Astrocyte of the cerebellum (primary cell): ENCODE measurements around the gene C22orf39.

ENCODE experiments used
- DNase-seq: peaks from one replicate; pipeline ENCODE4 v3.0.0-alpha.2; 2011; ENCODE audit warnings: low read depth
- H3K4me3 ChIP-seq: 2 replicates; pipeline ENCODE4 v1.5.1; 2011; ENCODE audit warnings: mild to moderate bottlenecking, low read depth, low read length, moderate library complexity
- in situ Hi-C: cut with HindIII; loops from 2 replicates; pipeline ENCODE4 v1.10.0; 2017; ENCODE audit warnings: low sequenced_read_pairs
- TF ChIP-seq, protein P1 (sequence below): IDR thresholded peaks from 2 replicates; pipeline ENCODE4 v1.5.1; 2012; ENCODE audit warnings: low read length, low read depth, moderate library complexity, mild to moderate bottlenecking; ENCODE audit errors: missing control alignments

Gene C22orf39

DNA sequence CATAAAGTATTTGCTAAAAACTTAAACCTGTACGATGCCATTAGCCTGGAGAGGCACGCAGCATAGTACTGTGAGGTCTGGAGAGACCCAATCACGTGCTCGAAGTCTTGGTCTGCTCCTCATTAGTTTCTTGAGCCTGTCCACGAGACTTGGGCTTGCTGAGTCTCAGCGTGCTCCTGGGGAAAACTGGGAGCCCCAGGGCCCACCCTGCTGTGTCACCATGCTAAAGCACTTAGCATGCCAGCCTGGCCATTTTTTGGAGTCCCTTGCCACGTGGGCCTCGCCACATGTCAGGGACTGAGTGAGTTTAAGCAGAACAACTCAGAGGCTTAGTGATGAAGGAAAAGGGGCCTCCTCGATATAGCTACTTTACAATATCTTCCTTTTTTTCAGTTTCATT, 34.8 kb upstream of the C22orf39 start:
- H3K4me3 ChIP-seq = no peak overlapping the region
- TF ChIP-seq, protein P1, sequence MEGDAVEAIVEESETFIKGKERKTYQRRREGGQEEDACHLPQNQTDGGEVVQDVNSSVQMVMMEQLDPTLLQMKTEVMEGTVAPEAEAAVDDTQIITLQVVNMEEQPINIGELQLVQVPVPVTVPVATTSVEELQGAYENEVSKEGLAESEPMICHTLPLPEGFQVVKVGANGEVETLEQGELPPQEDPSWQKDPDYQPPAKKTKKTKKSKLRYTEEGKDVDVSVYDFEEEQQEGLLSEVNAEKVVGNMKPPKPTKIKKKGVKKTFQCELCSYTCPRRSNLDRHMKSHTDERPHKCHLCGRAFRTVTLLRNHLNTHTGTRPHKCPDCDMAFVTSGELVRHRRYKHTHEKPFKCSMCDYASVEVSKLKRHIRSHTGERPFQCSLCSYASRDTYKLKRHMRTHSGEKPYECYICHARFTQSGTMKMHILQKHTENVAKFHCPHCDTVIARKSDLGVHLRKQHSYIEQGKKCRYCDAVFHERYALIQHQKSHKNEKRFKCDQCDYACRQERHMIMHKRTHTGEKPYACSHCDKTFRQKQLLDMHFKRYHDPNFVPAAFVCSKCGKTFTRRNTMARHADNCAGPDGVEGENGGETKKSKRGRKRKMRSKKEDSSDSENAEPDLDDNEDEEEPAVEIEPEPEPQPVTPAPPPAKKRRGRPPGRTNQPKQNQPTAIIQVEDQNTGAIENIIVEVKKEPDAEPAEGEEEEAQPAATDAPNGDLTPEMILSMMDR = no peak
- DNase-seq = no peak
- in situ Hi-C loops = no loop called here

DNA sequence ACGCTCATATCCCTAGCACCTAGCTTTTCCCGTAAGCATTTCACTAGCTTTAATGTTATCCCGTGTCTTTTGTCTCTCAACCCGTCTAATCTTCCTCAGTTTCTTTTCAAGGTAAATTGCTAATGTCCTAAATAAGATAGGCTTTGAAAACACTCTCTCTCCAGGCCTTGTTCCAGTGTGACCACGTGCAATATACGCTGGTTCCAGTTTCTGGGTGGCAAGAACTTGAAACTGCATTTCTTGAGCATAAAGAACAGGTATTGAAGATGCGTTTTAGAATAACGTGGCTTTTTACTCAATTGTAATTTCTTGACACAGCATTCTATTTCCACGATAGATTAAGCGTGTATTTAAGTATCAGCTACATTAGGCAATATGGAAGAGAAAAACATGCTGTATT, 33.3 kb upstream of the C22orf39 start:
- no peak overlapping the region for H3K4me3 ChIP-seq
- no peak for DNase-seq

DNA sequence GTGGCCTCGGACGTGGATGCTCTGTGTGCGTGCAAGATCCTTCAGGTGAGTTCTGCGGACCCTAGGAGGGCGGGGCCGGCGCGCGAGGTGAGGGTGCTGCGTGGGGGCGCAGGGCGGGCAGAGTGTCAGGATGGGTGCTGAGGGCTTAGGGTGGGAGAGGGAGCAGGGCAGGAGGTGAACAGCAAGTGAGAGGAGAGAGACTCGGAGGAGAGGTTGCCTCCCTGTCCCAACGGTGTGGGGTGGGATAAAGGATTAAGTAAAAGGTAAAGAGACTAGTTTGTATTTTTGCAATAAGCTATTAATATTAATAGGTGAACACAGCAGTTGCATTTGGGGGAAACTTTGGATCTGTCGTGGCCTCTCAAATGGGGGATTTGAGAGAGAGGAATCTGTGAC, 32.7 kb upstream of the C22orf39 start:
- TF ChIP-seq, protein P1 = no peak
- in situ Hi-C loops = no loop called here
- DNase-seq = no peak
- H3K4me3 ChIP-seq = peak overlapping the region; percentile 78

More for the DNA sequence above, 33.3 kb upstream of the C22orf39 start:
- in situ Hi-C loops = no loop called here
- TF ChIP-seq, protein P1 = no peak

DNA sequence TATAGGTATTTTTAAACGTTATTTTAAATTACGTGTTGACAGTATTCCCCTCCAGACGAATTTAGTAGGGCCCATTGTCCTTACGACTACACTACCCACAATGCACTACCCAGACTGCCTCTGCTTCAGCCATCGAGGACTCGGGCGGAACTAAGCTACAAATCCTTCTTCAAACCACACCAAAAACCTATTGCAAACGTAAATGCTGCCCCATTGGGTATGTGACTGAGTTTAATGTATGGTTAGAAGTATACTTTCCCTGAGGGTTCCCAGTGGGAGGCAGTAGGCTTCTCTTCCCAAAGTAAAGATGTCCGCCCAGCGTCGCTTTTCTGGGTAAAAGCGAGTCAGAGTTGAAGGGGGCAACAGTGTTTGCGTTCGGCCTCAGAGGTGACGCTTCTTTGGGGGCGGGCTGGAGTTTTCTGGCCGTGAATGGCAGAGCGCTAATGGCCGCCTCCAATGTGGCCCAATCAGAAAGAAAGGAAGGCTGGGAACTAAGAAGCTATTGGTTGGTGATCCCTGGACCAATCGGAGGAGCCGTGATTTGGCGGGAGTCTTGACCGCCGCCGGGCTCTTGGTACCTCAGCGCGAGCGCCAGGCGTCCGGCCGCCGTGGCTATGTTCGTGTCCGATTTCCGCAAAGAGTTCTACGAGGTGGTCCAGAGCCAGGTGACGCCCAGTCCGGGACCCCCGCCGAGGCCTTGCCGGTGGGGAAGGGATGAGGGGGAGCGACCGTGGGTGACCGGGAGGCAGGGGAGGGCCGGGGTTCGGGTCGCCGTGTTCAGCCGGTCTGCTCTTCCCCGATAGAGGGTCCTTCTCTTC, 32.1 kb upstream of the C22orf39 start, which contains the start of gene CDC45:
TSS of gene CDC45 (plus strand) at position 566 of the 818 bp plus-strand sequence. CDS start at position 615, 49 bp downstream.
- TF ChIP-seq, protein P1 = no peak
- peak within 1 kb of the TSS; percentile 78 for H3K4me3 ChIP-seq
- in situ Hi-C loops = no loop called here
- DNase-seq = peak; percentile 98

DNA sequence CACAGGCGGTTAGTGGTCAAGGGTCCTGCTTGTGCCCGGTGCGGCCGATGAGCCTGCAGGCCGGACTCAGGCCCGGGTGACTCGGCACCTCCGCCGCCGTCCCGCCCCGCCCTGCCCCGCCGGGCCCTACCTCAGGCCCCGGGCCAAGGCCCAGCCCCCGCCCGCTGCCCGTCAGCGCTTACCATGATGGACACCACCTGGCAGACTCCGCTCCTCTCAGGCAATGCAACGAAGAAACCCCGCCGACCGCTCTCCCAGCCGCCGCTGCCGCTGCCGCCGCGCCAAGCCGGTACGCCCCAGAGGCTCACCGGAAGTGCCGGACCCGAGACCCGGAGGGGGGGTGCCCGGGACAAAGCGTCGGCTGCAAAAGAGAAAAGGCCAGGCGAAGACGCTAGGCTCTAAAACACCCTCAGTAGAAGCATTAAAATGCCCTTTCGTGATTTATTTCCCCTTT, 31.4 kb upstream of the C22orf39 start, which contains the start of gene UFD1:
TSS of gene UFD1 (minus strand) at position 293 of the 454 bp plus-strand sequence. CDS start at position 185, 108 bp downstream.
- in situ Hi-C loops = no loop called here
- TF ChIP-seq, protein P1 = no peak
- peak; percentile 38 for DNase-seq
- peak within 1 kb of the TSS; percentile 78 for H3K4me3 ChIP-seq

DNA sequence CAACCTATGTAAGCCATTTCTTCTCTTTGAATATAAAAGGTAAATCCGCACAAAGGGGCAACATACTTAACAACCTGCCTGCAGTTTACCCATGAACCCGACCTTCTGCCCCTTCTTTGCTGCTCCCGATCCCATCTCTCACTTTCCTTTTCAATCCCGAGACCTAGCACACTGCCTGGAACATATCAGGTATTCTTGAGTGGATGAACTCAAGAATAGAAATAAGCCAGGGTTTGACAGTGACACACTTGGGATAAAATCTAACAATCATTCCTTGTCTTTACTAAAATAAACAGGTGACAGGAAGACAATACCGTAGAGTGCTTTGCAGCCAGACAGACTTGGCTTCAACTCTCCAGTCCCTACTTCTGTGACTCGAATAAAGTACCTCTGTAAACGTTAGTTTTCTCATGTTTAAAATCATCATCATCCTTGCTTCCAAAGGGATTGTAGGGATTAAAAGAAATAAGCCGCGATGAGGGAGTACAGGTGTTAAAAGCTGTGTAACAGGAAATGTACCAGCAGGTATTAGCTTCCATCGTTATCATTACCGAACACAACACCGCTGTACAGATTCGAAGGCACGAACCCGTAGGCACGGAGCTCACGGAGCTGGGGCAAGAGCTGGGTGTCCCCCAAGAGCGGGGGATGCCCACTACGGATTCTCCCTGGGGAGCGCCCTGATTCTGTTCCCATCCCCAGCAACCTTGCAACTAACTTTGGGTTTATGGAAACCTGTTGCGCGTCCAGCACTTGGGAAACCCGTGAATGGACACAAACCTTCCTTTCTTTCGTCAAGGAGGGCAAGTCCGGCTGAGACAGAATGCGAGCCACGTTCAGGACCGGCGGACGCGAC, 30.8 kb upstream of the C22orf39 start:
- TF ChIP-seq, protein P1 = no peak
- peak overlapping the region; percentile 78 for H3K4me3 ChIP-seq
- in situ Hi-C loops = no loop called here
- DNase-seq = no peak
